GM19351 (cell line): ENCODE results near the gene ACTL8.

ENCODE experiments used
- ATAC-seq: cut with Tn5 transposase; IDR thresholded peaks from one replicate; pipeline ENCODE4 v1.9.1; 2021; ENCODE audit warnings: mild to moderate bottlenecking, moderate library complexity; ENCODE audit not compliant: unreplicated experiment

The ACTL8 gene

DNA sequence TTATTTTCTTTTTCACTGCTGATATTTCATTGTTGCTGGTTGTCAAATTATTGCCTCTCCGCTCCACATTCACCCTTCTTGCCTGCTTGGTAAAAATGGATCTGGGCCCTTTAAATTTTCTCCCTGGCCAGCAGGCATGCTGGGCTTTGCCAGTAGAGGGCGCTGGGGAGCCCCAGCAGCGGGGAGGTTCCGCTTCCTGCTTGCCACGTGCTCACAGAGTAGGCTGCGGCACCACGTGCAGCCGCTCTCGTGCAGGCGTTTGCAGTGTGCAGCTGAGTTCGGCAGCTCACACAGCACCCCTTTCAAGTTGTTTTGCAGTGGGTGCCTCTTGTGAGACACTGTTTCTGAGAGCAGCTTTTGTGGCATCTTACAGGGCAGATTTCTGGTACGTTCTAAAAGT lies at the start of gene ACTL8:
Gene ACTL8 (plus strand): TSS at position 214 of the 400 bp plus-strand sequence. CDS start 67,676 bp downstream, outside the sequence.
- ATAC-seq: no peak

DNA sequence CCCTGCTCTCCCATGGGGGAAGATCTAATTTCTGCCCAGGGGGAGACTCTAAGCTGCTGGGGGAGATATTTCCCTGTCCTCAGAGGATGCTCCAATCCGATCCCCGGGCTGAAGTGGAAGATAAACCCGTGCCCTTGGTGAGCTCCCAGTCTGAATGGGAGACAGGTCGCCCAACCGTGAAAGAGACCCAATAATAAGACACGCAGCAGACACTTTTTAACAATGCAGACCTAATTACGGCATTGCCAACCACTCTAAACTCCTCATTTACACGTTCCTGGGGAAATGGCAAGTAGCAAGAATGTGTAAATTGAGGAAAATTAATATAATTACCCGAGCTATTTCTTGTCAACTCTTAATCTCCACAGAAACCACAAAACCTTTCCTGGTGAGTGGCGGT lies 48.7 kb upstream of the ACTL8 start:
- ATAC-seq: no peak

- no peak for ATAC-seq
Measured at GRCh38 chr1:17709981-17710380, 45.2 kb upstream of the ACTL8 start.

DNA sequence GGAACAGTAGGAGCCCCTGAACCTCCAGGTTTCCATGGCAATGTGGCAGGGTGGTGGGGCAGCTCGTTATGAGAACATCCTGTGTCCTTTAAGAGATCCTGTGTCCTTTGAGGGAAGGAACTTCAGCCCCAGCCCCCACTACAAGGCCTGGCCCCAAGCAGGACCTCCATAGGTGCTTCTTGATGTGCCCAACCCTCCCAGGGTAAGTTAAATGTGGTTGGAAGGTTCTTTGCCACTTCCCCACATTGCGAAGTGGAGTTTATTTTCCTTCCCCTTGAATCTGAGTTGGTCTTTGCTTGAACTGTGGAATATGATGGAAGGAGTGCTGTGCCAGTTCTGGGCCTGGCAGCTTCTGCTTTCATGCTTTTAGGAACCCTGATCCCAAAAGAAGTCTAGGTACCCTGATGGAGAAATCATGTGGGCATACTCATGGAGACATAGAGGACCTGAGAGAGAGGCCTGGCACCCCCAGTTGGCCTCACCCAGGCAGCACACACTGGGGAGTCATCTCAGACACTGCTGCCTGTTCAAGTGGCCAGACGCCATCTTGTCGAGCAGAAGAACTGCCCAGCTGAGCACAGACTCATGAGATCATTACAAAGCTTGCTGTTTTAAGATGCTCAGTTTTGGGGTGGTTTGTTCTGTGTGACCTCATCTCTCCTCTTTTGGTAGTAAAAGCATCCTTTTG lies 44.1 kb upstream of the ACTL8 start:
- ATAC-seq: no peak

DNA sequence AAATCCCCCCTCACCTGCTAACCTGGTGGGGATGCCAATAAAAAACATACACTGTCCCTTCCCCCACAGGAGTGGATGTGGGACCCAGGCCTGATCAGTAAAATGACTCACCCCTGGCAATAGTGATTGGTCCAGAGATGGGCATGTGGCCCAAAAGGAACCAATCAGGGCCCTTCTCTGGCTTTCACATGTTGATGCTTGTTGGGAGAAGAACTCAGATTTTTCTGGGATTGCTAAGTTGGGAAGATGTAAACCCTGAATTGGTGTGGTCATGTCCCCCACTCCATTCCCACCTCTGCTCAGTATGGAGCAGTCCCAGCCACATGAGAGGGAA lies 43.6 kb upstream of the ACTL8 start:
- no peak for ATAC-seq

DNA sequence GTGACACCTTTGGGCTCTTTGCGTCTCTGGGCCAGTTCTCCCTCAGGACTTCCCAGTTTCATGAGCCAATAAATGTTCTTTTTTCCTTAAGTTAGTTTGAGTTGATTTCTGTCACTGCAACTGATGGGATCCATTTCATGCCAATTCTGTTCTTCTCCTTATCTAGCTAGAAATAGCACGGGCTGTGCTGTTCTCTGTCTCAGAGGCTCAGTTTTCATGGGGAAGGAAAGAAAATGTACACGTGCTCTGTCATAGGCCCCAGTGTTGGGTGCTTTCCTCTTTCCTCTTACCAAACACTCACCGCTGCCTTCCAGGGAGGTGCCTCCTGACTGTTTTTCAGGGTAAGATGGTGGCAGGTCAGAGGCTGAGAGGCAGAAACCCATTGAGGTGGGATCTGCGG lies 43.2 kb upstream of the ACTL8 start:
- no peak for ATAC-seq

- ATAC-seq: no peak
Measured at GRCh38 chr1:17713993-17714392, 41.1 kb upstream of the ACTL8 start.

- ATAC-seq: no peak
Measured at GRCh38 chr1:17717594-17718535, 37.3 kb upstream of the ACTL8 start.

DNA sequence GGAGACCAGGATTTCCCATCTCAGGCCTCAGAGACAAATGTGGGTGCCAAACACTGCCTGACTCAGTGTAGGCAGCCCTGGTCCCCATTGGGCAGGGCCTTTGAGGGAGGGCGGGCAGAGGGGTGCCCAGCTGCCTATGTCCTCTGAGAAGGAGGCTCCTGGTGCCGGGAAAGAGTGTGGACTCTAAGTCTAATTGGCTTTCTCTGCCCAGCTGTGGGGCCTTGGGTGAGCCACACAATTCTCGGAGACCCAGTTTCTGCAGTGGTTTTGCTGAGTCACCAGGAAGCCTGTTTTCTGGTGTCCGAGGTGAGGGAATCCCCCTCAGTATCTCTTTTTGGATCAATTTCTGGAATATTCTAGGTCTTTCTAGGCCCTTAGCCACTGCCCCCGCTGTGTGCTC lies 35.3 kb upstream of the ACTL8 start:
- ATAC-seq: no peak

- ATAC-seq: no peak
Measured at GRCh38 chr1:17721444-17721843, 33.7 kb upstream of the ACTL8 start.

DNA sequence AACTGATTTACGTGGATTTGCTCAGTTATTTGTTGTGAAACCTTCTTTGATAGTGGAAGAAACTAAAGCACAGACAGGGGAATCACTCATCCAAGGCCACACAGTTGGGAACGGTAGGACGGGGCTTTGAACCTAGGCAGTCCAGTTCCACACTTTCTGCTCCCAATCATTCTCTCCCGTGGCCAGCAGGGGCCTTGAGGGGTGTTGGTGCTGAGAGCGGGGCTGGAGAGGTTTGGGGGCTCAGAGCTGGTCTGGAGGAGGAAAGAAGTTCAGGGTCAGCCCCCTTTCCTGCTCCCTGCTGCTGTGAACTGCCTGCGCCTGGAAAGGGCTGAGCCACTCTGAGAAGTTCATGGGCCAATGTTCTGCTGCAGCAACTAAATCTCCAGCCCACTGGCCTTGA lies 31.4 kb upstream of the ACTL8 start:
- no peak for ATAC-seq

DNA sequence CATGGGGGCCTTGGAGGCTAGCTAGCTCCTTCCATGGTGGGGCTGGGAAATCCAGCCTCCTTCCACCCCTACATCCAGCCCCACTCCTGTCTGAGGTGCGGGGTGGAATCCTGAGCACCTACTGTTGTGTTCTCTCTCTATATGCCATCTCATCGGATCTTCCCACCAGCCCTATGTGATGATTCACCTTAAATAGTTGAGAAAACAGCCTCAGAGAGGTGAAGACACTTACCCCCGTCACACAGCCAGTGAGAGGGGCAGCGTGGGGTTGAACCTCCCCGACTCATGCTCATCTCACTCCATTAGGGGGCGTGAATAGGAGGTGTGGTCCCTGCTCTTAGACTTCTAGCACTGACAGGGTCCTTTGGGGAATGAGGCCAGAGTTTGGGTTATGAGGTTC lies 31.0 kb upstream of the ACTL8 start:
- no peak for ATAC-seq

GRCh38 chr1:17725084-17725719 lies 29.9 kb upstream of the ACTL8 start:
- no peak for ATAC-seq

DNA sequence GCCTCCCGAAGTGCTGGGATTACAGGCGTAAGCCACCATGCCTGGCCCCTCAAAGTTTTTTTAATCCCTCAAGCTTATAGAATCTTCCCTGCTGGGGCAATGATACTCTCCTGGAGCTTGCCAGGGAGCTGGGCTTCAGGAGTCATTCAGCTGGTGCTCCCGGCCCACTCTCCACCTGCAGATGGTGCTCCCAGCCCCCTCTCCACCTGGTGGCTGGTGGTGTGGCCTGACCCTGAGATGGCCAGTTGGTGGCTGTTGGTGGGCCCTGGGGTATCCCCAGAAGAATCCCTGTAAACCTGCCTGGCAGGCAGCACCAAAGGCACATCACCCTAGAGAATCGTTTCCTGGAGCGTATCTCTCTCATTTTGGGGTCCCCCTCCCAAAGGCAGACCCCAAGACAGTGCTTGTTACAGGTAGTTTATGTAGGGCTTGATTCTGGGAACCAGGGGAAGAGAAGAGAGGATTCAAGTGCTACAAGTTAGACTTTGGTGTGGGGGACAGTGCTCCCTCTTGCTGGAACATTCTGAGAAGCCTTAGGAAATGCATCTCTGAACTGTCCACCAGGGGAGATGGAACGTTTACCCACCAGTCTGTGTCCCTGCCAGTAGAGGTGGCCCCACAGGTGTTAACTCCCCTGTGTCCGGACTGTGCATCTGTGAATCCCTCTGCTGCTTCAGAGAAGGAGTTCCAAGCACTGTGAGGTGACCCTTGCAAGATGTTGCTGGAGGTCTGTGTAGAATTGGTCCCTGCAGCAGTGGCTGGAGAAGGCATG lies 29.1 kb upstream of the ACTL8 start:
- ATAC-seq: no peak

DNA sequence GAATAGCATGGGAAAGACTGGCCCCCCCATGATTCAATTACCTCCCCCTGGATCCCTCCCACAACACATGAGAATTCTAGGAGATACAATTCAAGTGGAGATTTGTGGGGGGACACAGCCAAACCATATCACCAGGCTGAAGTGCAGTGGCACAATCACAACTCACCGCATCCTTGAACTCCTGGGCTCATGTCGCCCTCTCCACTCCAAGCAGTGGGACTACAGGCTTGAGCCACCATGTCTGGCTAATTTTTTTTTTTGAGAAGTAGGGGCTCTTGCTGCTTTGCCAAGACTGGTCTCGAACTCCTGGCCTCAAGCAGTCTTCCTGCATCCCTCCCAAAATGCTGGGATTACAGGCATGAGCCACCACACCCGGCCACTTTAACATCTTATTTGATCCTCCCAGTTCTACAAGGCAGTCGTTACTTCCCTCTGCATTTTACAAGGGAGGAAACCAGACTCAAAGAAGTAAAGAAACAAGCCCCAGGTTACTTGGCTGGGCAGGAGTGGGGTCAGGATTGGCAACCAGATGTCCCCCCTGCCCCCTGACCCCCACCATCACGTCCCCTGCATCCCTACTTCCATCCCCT lies 26.9 kb upstream of the ACTL8 start:
- no peak for ATAC-seq

- ATAC-seq: no peak
Measured at GRCh38 chr1:17729248-17729647, 25.9 kb upstream of the ACTL8 start.

DNA sequence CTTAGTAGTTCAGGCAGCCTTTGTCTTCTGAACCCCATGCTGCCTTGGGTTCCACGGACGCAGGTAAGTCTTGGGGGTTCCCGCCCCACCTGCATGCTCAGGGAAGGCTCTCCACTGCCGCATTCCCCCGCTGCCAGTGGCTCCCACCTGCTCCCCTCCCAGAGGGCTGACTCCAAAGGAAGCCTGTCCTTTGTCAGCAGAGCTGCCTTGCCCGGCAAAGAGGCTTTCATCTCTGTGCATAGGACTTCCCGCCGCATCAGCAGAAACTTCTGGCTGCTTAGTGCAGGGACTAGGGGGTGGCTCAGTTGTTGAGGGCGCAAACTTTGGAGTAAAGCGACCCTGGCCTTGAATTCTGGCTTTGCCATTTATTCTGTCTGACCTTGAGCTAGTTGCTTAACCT lies 25.2 kb upstream of the ACTL8 start:
- ATAC-seq: no peak

DNA sequence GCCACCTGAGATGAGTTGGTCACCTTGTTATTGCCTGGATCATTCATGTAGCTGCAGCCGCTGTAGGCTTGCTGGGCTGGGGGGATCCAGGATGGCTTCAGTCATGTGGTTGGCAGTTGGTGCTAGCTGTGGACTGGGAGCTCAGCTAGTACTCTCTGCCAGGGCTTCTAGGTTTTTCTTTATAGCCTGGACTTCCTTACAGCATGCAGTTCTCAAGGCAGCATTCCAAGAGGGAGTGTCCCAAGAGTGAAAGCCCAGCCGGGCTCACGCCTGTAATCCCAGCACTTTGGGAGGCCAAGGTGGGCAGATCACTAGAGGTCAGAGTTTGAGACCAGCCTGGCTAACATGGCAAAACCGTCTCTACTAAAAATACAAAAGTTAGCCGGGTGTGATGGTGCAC lies 23.7 kb upstream of the ACTL8 start:
- no peak for ATAC-seq

- no peak for ATAC-seq
Measured at GRCh38 chr1:17732475-17732874, 22.7 kb upstream of the ACTL8 start.

GRCh38 chr1:17733661-17734060 lies 21.5 kb upstream of the ACTL8 start:
- ATAC-seq: no peak

GRCh38 chr1:17734609-17735008 lies 20.5 kb upstream of the ACTL8 start:
- ATAC-seq: no peak
